HepG2 (cell line): ENCODE results near the gene AKAP9. TPM values are rescaled to one million over a fixed set of nuclear protein-coding genes. Genes with fewer than 3 reads are reported as not detected.

Source experiments
- ATAC-seq: fragments of 200-7000 bp; cut with Tn5 transposase; 3 replicates; pipeline ENCODE4 v1.9.1; 2020; ENCODE audit warnings: mild to moderate bottlenecking, moderate library complexity
- BruUV-seq: library from RNA; stranded (reverse); fragments of 400-500 nt; replicated peaks from 2 replicates; lab custom pipeline; 2021; lab: Mats Ljungman, UMichigan
- CTCF ChIA-PET: fragments of 300-600 bp; formaldehyde crosslinking; extraction: SDS; loops from one replicate; lab custom pipeline; 2021; ENCODE audit warnings: low total read pairs, inconsistent platforms, low intra/inter-chr PET ratio; lab: Yijun Ruan, JAX
- POLR2A ChIA-PET: fragments of 350-600 bp; sonication (Branson Sonifier 250); formaldehyde crosslinking; loops from one replicate; lab custom pipeline; 2020; ENCODE audit warnings: antibody characterized with exemption, inconsistent platforms; lab: Yijun Ruan, JAX
- DNase-seq: peaks from one replicate; pipeline ENCODE4 v3.0.0-alpha.2; 2015; ENCODE audit warnings: low spot score
- FAIRE-seq: peaks from 3 replicates; lab custom pipeline; 2011; peaks lifted over from hg19 to GRCh38; lab: Jason Lieb, UNC
- H2AFZ ChIP-seq: one replicate; pipeline ENCODE4 v1.6.1; 2011; ENCODE audit warnings: low read length, inconsistent platforms
- H3K27ac ChIP-seq: fragments of 300-600 bp; 3 replicates; pipeline ENCODE4 v1.8.0; 2011; ENCODE audit warnings: mixed run types, mild to moderate bottlenecking, mixed read lengths, low read length, inconsistent platforms; ENCODE audit not compliant: insufficient read depth; ENCODE audit errors: extremely low read length
- H3K27me3 ChIP-seq, 2 experiments: fragments of 200-600 bp in 1 of 2; 2 replicates in 1 of 2; 3 replicates in 1 of 2; pipeline versions ENCODE4 v1.6.0 to v1.8.0; 2011; ENCODE audit warnings: low read length in 2 of 2, mild to moderate bottlenecking in 2 of 2, moderate library complexity in 2 of 2, inconsistent platforms in 1 of 2; ENCODE audit not compliant: insufficient read depth in 2 of 2, control insufficient read depth in 1 of 2
- H3K36me3 ChIP-seq, 2 experiments: fragments of 200-600 bp in 1 of 2; replicated peaks in 1 of 2; 2 replicates in 1 of 2; 3 replicates in 1 of 2; pipeline versions ENCODE4 v1.5.1 to v1.8.0; 2011; ENCODE audit warnings: low read length in 2 of 2, inconsistent platforms in 1 of 2; ENCODE audit not compliant: insufficient read depth in 2 of 2, control insufficient read depth in 1 of 2
- H3K4me1 ChIP-seq: 2 replicates; pipeline ENCODE4 v1.5.1; 2012; ENCODE audit warnings: low read length, inconsistent platforms; ENCODE audit not compliant: insufficient read depth
- H3K4me2 ChIP-seq: 2 replicates; pipeline ENCODE4 v1.6.0; 2011; ENCODE audit warnings: low read depth, low read length, inconsistent platforms
- H3K4me3 ChIP-seq, 3 experiments: fragments of 200-600 bp in 1 of 3; sonication (generic), shearing (Covaris generic) in 1 of 3; replicated peaks in 1 of 3; 2 replicates each; pipeline ENCODE4 v1.5.1; 2011 to 2016; ENCODE audit warnings: low read length in 3 of 3, inconsistent platforms in 2 of 3, low read depth in 2 of 3, mild to moderate bottlenecking in 2 of 3, control low read depth in 1 of 3, mixed read lengths in 1 of 3; ENCODE audit not compliant: insufficient read depth in 1 of 3
- H3K79me2 ChIP-seq: one replicate; pipeline ENCODE4 v1.6.1; 2011; ENCODE audit warnings: low read length, inconsistent platforms; ENCODE audit not compliant: insufficient read depth
- H3K9ac ChIP-seq: 2 replicates; pipeline ENCODE4 v1.6.0; 2011; ENCODE audit warnings: mild to moderate bottlenecking, low read depth, low read length, inconsistent platforms; ENCODE audit not compliant: insufficient read depth
- H3K9me3 ChIP-seq: 2 replicates; pipeline ENCODE4 v1.5.1; 2012; ENCODE audit warnings: mild to moderate bottlenecking, low read length
- H4K20me1 ChIP-seq: 2 replicates; pipeline ENCODE4 v1.6.0; 2011; ENCODE audit warnings: inconsistent platforms, mild to moderate bottlenecking, low read length, moderate library complexity; ENCODE audit not compliant: insufficient read depth
- ERF ChIP-seq: IDR thresholded peaks from 2 replicates; pipeline ENCODE4 v1.6.1; 2018; ENCODE audit warnings: missing biosample characterization, missing genetic modification reagents
- TCF7 ChIP-seq: sonication (generic); IDR thresholded peaks from 2 replicates; pipeline ENCODE4 v1.6.1; 2016; ENCODE audit warnings: antibody characterized with exemption, low read depth
- WGBS: methylation state at CpG from one replicate; pipeline ENCODE4 v1.1.6; 2017; ENCODE audit warnings: low lambda C conversion rate; 5-methylcytosine and 5-hydroxymethylcytosine counted together
- in situ Hi-C: cut with HindIII; loops from 2 replicates; pipeline ENCODE4 v1.10.0; 2017; ENCODE audit warnings: low pct_unique_long_range_greater_than_20kb; ENCODE audit not compliant: extremely low pct_ligation_motif_present
- intact Hi-C: fragments of 100-400 bp; cut with micrococcal nuclease; formaldehyde crosslinking; loops from one replicate; pipeline ENCODE4 v1.10.0; 2022; ENCODE audit not compliant: unreplicated experiment
- polyA plus RNA-seq, 8 experiments: library from polyadenylated mRNA; depleted of rRNA in 3 of 8; stranded (reverse) in 7 of 8; unstranded in 1 of 8; fragments of >200 nt; fragmentation: Illumina TruSeq in 4 of 8; extraction: Trizol in 4 of 8; gene quantifications; 2 replicates each; pipeline versions ENCODE4 v1.2.1 to v1.2.3, GENCODE V29; 2011 to 2016; ENCODE audit warnings: low read depth in 4 of 8, missing spikeins in 1 of 8, mixed read lengths in 1 of 8; ENCODE audit not compliant: insufficient read depth in 1 of 8
- total RNA-seq, 5 experiments: library from RNA; depleted of rRNA; stranded (reverse); fragments of >200 nt; fragmentation: Illumina TruSeq; extraction: Trizol; gene quantifications; 2 replicates each; pipeline ENCODE4 v1.2.3, GENCODE V29; 2016; ENCODE audit warnings: low read depth in 1 of 5
- TF ChIP-seq, protein P1 (sequence below), 2 experiments: fragments of 450-650 bp in 1 of 2; sonication (generic) in 1 of 2; formaldehyde crosslinking; IDR thresholded peaks; 2 replicates each; pipeline versions ENCODE4 v1.5.0 to v1.8.0; 2020 to 2022; ENCODE audit warnings: mild to moderate bottlenecking in 1 of 2, missing genetic modification reagents in 1 of 2
- TF ChIP-seq, protein P2 (sequence below): sonication (generic); formaldehyde crosslinking; IDR thresholded peaks from 2 replicates; pipeline ENCODE4 v1.4.0; 2020; ENCODE audit warnings: mild to moderate bottlenecking, low read depth, missing genetic modification reagents

AKAP9 gene
- total and polyA plus RNA-seq, 2 of the 13 experiments (the other 11 are each of a cell fraction or from before 2014, with no cell fraction given) = 27.6 to 33.1 TPM

DNA sequence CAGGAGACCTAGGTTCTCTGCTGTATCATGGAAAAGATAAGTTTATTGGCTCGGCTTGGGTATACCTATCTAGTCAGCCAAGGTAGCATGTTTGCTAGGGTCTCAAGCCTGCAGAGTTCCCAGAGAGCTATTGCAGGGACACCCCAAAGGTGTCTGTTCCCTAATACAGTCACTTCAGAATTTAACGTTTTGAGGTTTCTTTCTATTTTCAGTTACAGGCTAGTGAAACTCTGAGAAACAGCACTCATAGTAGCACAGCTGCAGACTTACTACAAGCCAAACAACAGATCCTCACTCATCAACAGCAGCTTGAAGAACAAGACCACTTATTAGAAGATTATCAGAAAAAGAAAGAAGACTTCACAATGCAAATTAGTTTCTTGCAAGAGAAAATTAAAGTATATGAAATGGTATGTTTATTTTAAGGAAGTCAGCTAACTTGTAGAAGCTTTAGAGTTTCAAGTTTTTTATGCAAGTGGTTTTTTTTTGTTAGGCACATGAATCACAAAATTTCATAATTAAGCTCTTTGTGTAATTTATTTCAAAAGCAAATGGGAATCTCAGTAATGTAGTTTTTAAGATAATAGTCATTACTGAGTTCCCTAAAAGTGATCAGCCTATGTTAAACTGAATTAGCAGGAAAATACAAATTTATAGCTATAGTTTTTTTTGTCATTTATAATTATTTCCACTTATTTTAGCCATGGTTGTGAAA, 54.9 kb downstream of the AKAP9 start:
- FAIRE-seq (no peak), ATAC-seq (no peak), DNase-seq (no peak)
- 92% methylated on average over 2 of the region's 2 CpGs for WGBS
- no peak overlapping the region for H3K9ac ChIP-seq
- in situ Hi-C loops = no loop called here
- no peaks in the 10 kb centered on the region for H4K20me1 ChIP-seq
- TF ChIP-seq ERF (CRISPR knock-in tag) (no peak), TCF7 (no peak)
- TF ChIP-seq, protein P1, sequence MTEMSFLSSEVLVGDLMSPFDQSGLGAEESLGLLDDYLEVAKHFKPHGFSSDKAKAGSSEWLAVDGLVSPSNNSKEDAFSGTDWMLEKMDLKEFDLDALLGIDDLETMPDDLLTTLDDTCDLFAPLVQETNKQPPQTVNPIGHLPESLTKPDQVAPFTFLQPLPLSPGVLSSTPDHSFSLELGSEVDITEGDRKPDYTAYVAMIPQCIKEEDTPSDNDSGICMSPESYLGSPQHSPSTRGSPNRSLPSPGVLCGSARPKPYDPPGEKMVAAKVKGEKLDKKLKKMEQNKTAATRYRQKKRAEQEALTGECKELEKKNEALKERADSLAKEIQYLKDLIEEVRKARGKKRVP (CRISPR knock-in tag; IDR thresholded peaks at IDR 0.05) = no peak
- TF ChIP-seq, protein P2, sequence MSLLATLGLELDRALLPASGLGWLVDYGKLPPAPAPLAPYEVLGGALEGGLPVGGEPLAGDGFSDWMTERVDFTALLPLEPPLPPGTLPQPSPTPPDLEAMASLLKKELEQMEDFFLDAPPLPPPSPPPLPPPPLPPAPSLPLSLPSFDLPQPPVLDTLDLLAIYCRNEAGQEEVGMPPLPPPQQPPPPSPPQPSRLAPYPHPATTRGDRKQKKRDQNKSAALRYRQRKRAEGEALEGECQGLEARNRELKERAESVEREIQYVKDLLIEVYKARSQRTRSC (CRISPR knock-in tag) = no peak
- no peak overlapping the region for H2AFZ ChIP-seq
- peaks cover 14 to 40% of the 10 kb centered on the region in 2 experiments for H3K36me3 ChIP-seq
- H3K9me3 ChIP-seq = no peaks in the 10 kb centered on the region
- CTCF ChIA-PET = no interaction called here
- no peaks in the 10 kb centered on the region for H3K79me2 ChIP-seq
- H3K4me1 ChIP-seq = no peaks in the 10 kb centered on the region
- no peak overlapping the region for H3K4me2 ChIP-seq
- H3K27me3 ChIP-seq = no peaks in the 10 kb centered on the region
- H3K4me3 ChIP-seq = no peak overlapping the region
- no TSS peak for BruUV-seq
- intact Hi-C loops = no loop called here
- POLR2A ChIA-PET = no interaction called here
- no peak overlapping the region for H3K27ac ChIP-seq
